GM12875 (cell line): ENCODE results near the gene GNB1L.

ENCODE experiments used
- H3K4me3 ChIP-seq: one replicate; pipeline ENCODE4 v1.5.1; 2011; ENCODE audit warnings: low read depth, low read length, control low read depth
- TF ChIP-seq, protein P1 (sequence below): IDR thresholded peaks from 2 replicates; pipeline ENCODE4 v1.5.1; 2011; ENCODE audit warnings: low read depth, mild to moderate bottlenecking, control low read depth, inconsistent platforms, low read length, moderate library complexity, borderline replicate concordance; ENCODE audit not compliant: insufficient read depth

Gene GNB1L

DNA sequence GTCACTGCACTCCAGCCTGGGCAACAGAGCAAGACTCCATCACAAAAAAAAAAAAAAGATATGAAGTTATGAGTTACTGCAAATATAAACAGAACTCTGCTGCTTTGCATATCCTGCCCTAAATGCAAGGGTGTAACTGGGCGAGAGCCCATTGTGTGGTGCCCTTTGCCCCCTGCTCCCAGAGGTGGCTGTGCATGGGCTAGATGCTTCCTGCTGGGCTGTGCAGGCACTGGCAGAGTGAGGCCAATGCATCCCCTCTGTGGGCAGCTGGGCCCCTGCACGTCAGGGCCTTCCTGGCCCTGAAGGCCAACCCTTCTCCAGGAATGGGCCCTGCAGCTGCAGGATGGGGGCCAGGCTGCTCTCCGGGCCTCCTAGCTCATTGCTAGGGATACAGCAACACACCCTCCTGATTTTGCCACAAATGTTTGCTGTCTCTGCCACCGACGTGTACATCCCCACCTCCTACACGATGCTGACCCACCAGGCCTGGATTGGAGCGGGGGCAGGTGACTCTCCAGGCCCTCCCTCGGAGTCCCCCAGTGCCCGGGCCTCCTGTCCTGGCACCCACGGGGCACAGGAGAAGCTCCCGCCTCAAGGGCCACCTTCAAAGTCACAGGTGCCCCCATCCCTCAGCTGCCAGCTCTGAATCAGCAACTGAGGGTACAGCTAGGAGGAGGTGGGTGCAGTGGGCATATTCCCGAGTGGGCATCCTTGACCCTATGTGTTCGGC lies 46.2 kb upstream of the GNB1L start:
- H3K4me3 ChIP-seq: no peak overlapping the region
- TF ChIP-seq, protein P1, sequence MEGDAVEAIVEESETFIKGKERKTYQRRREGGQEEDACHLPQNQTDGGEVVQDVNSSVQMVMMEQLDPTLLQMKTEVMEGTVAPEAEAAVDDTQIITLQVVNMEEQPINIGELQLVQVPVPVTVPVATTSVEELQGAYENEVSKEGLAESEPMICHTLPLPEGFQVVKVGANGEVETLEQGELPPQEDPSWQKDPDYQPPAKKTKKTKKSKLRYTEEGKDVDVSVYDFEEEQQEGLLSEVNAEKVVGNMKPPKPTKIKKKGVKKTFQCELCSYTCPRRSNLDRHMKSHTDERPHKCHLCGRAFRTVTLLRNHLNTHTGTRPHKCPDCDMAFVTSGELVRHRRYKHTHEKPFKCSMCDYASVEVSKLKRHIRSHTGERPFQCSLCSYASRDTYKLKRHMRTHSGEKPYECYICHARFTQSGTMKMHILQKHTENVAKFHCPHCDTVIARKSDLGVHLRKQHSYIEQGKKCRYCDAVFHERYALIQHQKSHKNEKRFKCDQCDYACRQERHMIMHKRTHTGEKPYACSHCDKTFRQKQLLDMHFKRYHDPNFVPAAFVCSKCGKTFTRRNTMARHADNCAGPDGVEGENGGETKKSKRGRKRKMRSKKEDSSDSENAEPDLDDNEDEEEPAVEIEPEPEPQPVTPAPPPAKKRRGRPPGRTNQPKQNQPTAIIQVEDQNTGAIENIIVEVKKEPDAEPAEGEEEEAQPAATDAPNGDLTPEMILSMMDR: no peak

DNA sequence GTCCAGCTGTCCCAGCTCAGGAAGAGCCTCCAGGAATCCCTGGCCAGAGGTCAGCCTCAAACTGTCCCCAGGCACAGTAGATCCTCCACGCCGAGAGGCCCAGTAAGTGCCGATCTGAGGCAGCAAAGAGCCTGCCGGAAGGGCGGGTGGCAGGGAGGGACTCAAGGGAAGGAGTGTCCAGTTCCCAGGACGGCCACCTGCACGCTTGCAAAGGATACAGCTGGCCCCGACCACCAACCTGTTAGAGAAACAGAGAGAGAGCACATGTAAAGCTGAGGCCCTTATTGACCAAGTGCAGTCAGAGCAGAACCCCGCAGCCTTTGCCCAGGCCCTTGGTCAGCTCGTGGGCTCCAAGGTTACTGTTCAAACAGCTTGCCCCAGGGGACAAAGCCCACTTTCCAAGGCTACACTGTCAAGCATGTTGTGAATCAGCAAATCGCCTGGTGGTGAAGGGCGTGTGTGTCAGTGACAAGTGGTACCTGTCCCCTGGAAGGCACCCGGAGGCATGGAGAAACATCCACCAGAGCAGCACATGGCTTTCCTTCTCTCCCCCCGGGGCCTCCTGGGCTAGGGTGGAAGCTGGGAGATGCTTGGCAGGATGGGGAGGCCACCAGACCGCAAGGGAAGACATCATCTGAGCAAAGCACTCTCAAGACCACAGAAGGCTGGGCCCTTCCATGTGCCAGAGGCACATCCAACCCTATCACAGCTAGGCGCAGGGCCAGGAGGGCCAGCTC lies 44.3 kb upstream of the GNB1L start:
- TF ChIP-seq, protein P1: no peak
- no peak overlapping the region for H3K4me3 ChIP-seq

DNA sequence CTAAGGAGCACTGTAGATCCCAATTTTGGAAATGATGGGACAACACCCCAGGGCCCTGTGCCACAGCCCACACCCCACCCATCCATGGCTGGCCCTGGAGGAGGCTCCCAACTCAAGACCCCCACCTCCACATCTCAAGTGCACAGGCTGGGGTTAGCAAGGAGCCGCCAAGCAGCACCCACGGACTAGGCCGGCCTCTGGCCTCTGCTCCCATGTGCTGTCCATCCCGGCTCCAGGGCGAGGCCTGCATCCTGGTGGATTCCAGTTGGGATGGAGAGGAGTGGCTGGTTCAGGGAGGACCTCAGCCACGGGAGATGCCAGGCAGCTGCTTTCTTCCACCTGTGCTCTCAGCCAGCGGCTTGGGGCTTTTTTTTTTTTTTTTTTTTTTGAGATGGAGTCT lies 43.5 kb upstream of the GNB1L start:
- TF ChIP-seq, protein P1: no peak
- H3K4me3 ChIP-seq: no peak overlapping the region

DNA sequence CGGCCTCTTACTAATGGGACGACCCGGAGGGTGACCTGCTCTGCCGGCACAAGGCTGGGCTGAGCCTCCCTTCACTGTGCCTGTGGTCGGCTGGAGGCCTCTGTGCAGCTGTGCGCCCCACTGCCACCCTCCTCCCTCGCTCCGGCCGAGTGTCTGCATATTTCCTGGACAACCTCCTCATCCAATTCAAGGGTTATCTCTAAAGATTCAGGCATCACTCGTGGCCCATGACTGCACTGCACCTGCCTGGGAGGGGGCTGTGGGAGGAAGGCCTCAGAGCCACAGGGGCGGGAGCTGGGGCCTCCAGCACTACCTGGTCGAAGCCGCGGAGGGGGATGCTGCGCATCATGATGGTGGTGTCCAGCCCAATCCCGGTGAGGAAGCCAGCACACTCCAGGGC lies 43.1 kb upstream of the GNB1L start:
- H3K4me3 ChIP-seq: no peak overlapping the region
- TF ChIP-seq, protein P1: no peak

DNA sequence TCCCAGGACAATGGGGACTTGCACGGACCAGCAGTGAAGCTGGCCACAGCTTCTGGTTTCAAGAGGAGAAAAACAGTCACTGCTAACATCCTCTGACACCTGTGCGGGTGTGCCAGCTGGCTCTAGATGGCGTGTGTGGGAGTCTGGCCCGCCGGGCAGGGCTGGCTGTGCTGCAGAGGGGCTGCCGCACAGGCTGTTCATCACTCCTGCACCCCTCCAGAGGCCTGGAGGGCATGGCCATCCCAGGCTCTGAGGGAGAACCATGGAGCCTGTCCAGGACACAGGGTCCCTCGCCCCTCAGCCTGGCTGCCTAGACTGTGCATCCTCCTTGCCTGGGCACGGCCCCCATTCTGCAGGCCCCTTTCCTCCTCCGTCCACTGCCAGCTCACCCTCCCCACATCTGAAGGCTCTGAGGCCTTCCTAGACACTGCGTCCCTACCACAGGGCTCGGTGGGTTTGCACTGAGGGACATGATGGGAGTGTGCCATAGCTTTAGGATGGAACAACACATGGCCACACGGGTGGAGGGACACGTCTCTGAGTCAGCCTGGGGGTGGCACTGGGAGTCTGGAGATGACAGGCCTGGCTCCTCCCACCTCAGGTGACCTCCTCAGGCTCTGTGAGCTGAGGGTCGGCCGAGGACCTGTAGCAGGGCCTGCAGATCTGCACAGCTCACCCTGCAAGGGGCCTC lies 42.1 kb upstream of the GNB1L start:
- no peak overlapping the region for H3K4me3 ChIP-seq
- TF ChIP-seq, protein P1: no peak

DNA sequence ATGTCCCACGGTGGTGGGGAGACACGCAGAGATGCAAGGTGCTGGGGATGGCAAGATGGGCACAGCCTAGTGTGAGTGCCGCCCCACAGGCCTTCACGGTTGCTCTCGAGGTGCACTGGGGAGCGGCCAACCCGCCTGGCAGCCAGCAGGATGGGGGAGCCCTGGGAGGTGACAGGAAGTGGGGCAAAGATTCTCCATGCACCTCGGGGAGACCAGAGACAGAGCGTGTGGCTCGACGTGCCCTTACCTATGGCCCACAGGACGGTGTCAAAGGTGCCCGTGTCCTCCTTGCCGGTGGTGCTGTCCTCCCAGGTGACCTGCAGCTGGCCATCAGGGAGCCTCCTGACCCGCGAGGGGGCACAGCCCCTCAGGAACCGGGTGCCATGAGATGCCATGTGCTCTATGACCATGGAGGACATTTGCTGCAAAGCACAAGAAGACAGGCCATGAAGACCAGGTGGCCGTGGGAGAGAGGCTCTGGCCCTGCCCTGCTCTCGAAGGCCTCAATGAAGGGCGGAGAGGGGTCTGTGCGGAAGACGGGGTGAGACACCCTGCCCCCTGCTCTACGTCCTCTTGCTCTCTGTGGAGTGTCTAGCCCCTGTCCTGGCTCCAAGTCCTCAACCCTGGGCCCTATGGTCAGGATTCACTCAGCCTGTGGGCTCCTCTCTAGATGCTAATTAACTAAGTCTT lies 40.6 kb upstream of the GNB1L start:
- no peak overlapping the region for H3K4me3 ChIP-seq
- TF ChIP-seq, protein P1: no peak
